Measurements from ENCODE around the gene FMN1.
"Not testable (repeated sequence)": the region's sequence is repeated elsewhere in the genome, so short reads cannot be mapped to it uniquely, and the experiment has no call there.

FMN1 gene

GRCh38 chr15:33086500-33087121 lies 107.9 kb downstream of the FMN1 start:
- DNase-seq: no peak

DNA sequence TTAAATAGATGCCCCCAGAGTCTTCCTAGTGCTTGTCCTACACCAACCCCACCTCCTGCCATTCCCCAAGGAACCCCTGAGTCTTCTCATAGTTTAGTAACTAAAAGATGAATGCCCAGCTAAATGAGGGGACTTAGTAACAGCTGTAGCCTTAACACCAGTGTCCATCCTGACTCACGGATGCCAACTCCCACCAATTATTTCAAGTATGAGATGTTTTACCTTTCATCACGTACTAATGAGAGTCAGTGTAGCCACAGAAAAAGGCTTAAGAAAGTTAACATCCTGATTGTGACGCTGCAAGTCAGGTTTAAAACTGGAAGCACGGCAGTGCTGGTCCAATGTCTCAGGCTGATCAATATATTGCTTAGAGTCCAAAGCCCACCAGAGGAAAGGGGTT lies 109.9 kb downstream of the FMN1 start:
- no peak for DNase-seq

DNA sequence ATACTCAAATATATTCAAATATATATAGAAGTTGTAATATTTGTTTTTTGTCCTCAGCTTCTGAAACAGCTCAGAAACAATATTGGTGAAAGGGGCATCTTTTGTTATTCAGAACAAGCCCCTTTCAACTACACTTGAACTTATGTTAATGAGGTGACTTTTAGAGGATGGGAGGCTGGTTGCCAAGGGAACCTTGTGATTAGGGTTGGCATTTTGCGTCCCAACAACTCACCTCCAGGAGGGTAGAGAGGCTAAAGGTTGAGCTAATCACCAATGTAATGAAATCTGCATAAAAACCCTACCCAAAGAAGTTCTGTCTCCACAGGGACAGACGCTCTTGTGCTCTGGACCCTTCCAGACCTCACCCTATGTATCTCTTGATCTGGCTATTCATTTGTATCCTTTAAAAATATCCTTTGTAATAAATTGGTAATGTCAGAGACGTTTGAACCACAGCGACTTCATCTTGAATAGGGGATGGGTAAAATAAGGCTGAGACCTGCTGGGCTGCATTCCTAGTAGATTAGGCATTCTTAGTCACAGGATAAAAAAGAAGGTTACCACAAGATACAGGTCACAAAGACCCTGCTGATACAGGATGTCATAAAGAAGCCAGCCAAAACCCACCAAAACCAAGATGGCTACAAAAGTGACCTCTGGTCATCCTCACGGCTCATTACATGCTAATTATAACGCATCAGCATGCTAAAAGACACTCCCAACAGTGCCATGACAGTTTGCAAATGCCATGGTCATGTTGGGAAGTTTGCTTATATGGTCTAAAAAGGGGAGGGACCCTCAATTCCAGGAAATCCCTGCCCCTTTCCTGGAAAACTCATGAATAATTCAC lies 111.1 kb downstream of the FMN1 start:
- DNase-seq: no peak

DNA sequence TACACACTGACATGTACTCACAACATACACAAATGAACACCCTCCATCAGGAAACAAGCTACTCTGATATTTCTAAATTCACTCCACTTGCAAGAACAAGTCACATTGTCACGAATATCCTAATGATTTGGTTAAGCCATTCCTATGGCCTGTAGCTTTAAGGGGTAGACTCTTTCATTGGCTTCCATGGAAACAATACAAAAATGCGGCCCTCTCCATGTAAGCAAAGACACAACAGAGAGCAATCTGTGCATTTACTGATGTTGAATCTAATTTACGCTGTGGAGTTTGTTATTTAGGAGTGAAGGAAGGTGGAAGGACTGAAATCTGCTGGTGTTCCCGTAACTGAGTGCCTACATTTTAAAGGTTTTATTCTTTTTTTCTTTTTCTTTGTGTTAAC lies 114.5 kb downstream of the FMN1 start:
- no peak for DNase-seq

DNA sequence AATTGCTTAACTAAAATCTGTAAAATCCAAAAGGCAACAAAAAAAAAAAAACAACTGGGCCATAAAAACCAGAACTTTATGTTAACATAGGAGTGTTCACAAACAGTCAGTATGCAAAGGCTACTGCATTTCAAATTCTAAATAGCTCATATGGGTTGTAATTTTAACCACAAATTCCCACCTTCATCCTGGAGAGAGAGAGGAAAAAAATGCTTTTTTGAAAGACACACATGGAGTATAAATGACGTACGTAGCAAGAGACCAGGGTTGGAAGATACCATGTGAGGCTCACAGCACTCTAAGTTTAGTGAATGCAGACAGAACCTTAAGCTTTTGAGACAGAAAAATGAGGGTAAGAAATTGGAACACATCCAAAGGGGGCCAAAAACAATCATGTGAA lies 115.9 kb downstream of the FMN1 start:
- DNase-seq: no peak

DNA sequence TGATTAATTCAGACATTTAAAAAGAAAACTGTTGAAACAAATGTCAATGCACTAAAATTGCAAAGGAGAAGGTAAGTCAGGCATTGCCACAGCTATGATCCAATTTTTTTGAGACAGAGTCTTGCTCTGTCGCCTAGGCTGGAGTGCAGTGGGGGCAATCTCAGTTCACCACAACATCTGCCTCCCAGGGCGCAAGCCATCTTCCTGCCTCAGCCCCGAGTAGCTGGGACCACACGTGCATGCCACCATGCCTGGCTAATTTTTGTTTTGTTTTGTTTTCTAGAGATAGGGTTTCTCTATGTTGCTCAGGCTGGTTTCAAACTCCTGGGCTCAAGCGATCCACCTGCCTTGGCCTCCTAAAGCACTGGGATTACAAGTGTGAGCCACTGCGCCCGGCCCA lies 117.6 kb downstream of the FMN1 start:
- DNase-seq: no peak

- no peak for DNase-seq
These were observed 119.6 kb downstream of the FMN1 start for GRCh38 chr15:33074942-33075341.

GRCh38 chr15:33074212-33074611 lies 120.3 kb downstream of the FMN1 start:
- DNase-seq: no peak

- DNase-seq: no peak
These were observed 123.1 kb downstream of the FMN1 start for GRCh38 chr15:33071451-33071850.

DNA sequence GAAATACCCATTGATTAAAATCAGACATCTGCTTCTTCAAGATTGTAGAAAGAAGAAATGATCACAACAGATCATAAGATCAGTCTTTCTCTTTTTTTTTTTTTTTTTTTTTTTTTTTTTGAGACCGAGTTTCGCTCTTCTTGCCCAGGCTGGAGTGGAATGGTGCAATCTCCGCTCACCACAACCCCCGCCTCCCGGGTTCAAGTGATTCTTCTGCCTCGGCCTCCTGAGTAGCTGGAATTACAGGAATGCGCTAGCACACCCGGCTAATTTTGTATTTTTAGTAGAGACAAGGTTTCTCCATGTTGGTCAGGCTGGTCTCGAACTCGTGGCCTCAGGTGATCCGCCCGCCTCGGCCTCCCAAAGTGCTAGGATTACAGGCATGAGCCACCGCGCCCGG lies 124.6 kb downstream of the FMN1 start:
- DNase-seq: not testable (repeated sequence)

GRCh38 chr15:33069161-33069560 lies 125.4 kb downstream of the FMN1 start:
- no peak for DNase-seq

DNA sequence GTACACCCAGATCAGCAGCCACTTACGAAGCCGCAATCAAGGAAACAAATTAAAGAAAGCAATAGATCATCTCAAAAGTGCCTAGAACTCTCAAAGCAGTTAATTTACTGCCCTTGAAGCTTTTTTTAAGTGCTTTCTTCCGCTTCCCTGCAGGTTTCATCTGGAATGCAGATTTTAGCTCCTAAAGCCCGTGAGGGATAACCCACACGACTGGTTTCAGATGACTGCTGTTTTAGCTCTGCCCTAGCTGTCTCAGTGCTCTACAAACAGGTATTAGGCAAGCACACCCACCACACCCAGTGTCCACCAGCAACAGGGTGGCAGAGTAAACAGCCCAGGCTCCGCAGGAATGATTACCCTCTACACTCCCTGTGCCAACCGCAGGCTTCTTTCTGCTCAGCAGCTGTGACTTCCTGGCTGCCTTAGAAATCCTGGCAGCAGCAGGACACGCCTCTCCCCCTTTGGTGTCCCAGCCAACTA lies 126.0 kb downstream of the FMN1 start:
- no peak for DNase-seq

GRCh38 chr15:33068007-33068481 lies 126.5 kb downstream of the FMN1 start:
- DNase-seq: no peak

- DNase-seq: no peak
These were observed 127.1 kb downstream of the FMN1 start for GRCh38 chr15:33067456-33067855.

GRCh38 chr15:33066584-33066983 lies 127.9 kb downstream of the FMN1 start:
- DNase-seq: no peak

DNA sequence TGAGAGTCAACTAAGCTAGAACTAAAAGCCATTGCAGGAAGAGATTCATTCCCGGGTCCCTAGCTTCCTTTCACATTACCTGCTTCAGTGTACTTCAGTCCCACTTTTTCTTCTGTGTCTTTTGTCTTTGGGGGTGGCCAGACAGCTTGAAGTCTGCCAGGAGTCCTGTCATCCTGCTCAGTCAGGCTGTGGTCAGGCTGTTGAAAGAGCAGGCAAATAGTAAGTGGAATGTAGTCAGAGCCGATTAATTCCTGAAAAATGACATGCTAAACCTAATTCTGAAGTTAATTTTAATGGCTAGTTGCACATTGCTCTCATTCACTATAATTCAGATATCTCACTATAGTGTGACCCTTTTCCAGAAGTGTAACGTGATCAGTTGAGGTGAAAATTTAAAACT lies 129.6 kb downstream of the FMN1 start:
- no peak for DNase-seq

DNA sequence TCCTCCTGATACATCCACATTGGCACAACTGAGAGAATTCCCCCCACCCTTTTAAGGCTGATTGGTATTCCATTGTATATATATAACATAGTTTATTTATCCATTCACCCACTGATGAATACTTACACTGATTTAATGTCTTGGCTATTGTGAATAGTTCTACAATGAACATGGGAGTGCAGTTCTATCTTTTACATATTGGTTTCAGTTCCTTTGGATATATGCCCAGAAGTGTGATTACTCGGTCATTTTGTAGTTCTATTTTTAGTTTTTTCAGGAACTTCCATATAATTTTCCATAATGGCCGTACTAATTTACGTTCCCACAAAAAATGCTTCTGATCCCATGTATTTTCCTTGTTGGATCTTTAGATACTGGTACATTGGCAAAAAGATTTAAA lies 135.3 kb downstream of the FMN1 start:
- no peak for DNase-seq

DNA sequence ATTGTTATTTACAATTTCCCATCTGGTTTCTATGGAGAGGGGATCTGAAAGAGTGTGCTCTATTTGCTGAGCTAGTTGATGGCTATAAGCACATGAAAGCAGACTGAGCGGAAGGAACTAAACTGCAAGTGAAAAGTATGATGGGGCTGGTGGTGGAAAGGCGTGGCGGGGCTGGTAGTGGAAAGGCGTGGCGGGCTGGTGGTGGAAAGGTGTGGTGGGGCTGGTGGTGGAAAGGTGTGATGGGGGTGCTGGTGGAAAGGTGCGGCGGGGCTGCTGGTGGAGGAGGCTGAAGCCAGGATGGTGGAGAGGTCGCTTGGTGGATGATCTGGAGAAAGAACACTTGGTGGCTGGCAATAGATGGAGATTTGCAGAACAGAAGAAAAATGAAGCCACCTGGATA lies 136.7 kb downstream of the FMN1 start:
- DNase-seq: no peak

GRCh38 chr15:33055962-33056361 lies 138.6 kb downstream of the FMN1 start:
- DNase-seq: no peak

DNA sequence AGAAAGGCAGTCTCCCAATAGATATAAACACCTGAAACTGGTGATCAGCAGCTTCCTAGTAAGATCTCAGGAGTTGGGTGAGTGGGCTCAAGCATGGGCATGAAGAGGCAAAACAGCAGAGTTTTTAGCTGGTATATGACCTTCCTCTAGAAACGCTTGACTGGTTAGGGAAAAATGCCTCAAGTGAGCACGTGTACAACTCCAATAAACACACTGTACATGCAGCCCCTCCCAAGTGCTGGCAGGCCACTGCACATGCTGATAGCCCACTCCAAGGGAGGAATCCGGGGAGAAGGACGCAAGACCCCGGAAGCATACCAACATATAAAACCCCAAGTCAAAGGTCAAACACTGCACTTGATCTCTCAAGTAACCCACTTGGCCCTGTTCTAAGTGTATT lies 143.0 kb downstream of the FMN1 start:
- no peak for DNase-seq

DNA sequence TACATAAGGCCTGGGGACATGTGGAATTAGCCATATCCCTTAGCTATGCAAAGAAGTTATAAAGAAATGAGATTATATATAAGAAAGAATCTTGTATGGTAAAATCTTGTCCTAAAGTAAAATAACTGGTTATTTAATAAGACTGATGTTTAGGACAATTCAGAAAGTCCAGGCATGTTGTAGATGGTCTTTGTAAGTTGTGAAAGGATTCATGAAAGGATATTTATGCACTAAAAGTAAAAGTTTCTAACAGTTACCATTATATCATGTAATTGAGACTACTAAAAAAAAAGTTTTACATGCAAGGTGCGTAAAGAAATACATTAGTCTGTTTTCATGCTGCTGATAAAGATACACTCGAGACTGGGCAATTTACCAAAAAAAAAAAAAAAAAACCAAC lies 146.3 kb downstream of the FMN1 start:
- no peak for DNase-seq

DNA sequence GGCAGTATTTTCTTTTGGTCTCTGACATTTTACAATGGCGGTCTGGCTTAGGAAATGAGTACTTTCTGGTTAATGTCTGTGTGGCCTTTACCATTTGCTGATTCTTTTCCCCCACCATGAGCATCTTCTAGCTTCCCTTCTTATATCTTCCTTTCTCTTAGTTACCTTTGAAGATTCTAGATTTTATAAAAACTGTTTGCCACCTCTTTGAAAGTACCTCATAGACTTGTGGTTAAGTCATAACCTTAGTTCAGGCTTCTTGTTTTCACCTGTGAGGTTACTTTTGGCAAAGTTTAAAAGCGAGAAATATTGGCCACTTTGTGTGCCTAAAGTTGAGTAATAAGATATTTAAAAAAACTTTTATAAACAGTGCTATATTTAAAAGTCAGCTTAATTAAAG lies 147.4 kb downstream of the FMN1 start:
- no peak for DNase-seq

DNA sequence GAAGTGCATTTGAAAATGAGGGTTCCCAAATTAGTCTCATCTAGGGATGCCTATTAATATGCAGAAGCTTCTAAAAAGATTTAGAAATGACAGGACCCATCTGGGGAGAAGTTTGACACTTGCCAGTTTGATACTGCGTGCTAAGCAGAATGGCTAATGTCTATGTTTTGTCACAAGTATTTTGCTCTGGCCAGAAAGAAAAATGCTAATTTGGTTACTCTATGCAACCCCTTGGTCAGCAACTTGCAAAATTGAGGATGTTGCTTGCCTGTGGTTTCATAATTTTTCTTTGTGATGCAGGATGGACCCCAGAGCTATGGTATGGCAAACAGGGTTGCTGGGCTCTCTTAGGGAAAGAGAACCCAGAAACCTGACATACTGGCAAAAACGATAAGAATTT lies 148.2 kb downstream of the FMN1 start:
- no peak for DNase-seq

DNA sequence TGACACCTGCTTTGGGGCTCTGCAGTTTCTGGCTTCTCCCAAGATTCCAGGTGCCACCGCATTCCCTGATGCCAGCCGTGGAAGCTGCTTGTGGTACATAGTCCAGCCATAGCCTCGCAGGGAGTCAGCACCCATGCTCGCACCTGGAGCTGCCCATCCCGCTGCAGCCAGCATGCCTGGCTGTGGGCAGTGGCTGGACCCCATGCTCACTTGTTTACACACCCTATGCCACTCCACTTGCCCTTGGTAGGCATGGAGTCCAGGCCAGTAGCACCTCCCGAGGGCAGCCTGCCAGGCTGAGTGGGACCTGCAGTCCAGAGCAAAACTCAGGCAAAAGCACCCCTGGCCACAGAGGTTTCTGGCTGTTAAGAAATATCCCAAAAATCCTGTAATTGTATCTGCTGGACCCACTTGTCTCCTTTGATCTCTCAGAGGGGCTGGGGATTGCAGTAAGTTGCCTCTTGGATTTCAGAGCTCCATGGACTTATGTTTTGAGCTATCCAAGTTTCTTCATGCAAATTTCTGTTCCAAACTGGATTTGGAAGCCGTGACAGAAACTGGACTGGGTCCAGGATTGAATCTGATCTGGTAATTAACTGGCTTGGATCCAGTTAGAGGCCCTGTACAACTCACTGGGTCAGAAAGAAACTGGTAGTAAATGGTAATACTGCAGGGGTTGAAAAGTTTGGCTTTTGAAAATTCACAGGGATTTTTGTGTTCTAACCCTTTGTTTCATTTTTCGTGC lies 149.3 kb downstream of the FMN1 start:
- DNase-seq: no peak

Measured in stimulated activated CD4-positive, alpha-beta T cell treated with anti-CD3 and anti-CD28 coated beads, Interleukin-4, amount 100 ng/mL, for 4 hours (primary cell).